Measurements from ENCODE around the gene KIAA0232.

GRCh38 chr4:6747294-6748051, 35.1 kb upstream of the KIAA0232 start:
- no peak for TF ChIP-seq CTCF (IDR thresholded peaks at IDR 0.05; ENCODE audit: borderline replicate concordance, extremely low read depth, low read length, poor library complexity, severe bottlenecking)
- no peak for TF ChIP-seq EZH2 (IDR thresholded peaks at IDR 0.05; ENCODE audit: borderline replicate concordance, low read depth, low read length, severe bottlenecking)
